ENCODE data around the gene CFB.

GRCh38 chr6:31947864-31948263, 2.0 kb downstream of the CFB start:
- TF ChIP-seq CTCF (conservative IDR thresholded peaks at IDR 0.05; ENCODE audit: low read depth, low read length) (no peak), EZH2 (IDR thresholded peaks at IDR 0.05; ENCODE audit: borderline replicate concordance, low read depth, low read length, poor library complexity, severe bottlenecking) (no peak)

Measured in A673 (cell line).